SK-N-SH treated with all-trans-retinoic acid at 6 μM for 48 hours (cell line): ENCODE data around the gene TMEM214.

ENCODE experiments used
- ATAC-seq: fragments of 200-7000 bp; cut with Tn5 transposase; 3 replicates; pipeline ENCODE4 v1.9.1; 2020; ENCODE audit warnings: mild to moderate bottlenecking, moderate library complexity
- ARNTL ChIP-seq: fragments of 450-650 bp; formaldehyde crosslinking; IDR thresholded peaks from 2 replicates; pipeline ENCODE4 v1.5.0; 2020; ENCODE audit warnings: low read depth, mild to moderate bottlenecking, moderate library complexity, borderline replicate concordance
- BACH2 ChIP-seq: fragments of 250-450 bp; sonication (Bioruptor Pico); IDR thresholded peaks from 2 replicates; pipeline ENCODE4 v1.9.0; 2021; ENCODE audit warnings: mild to moderate bottlenecking, borderline replicate concordance
- CREB5 ChIP-seq: fragments of 250-450 bp; sonication (Bioruptor Pico); IDR thresholded peaks from 2 replicates; pipeline ENCODE4 v1.5.1; 2020; ENCODE audit warnings: low read depth, mild to moderate bottlenecking, moderate library complexity
- CSDC2 ChIP-seq: fragments of 250-450 bp; sonication (Bioruptor Pico); IDR thresholded peaks from 2 replicates; pipeline ENCODE4 v1.5.0; 2020; ENCODE audit warnings: mild to moderate bottlenecking, moderate library complexity
- CSRNP3 ChIP-seq: fragments of 250-450 bp; sonication (Bioruptor Pico); IDR thresholded peaks from 2 replicates; pipeline ENCODE4 v1.5.1; 2021; ENCODE audit warnings: mild to moderate bottlenecking, moderate library complexity
- ESRRG ChIP-seq: fragments of 250-450 bp; sonication (Bioruptor Pico); IDR thresholded peaks from 2 replicates; pipeline ENCODE4 v1.6.1; 2021; ENCODE audit warnings: mild to moderate bottlenecking
- GLIS3 ChIP-seq: fragments of 250-450 bp; sonication (Bioruptor Pico); IDR thresholded peaks from 2 replicates; pipeline ENCODE4 v1.5.0; 2020; ENCODE audit warnings: mild to moderate bottlenecking, moderate library complexity
- ISL1 ChIP-seq: fragments of 250-450 bp; sonication (Bioruptor Pico); IDR thresholded peaks from 2 replicates; pipeline ENCODE4 v2.1.2; 2022; ENCODE audit warnings: mild to moderate bottlenecking, moderate library complexity
- OSR1 ChIP-seq: fragments of 250-450 bp; sonication (Bioruptor Pico); IDR thresholded peaks from 2 replicates; pipeline ENCODE4 v1.8.0; 2022; ENCODE audit warnings: moderate library complexity, mild to moderate bottlenecking, inconsistent platforms
- PATZ1 ChIP-seq: fragments of 250-450 bp; sonication (Bioruptor Pico); IDR thresholded peaks from 2 replicates; pipeline ENCODE4 v1.8.0; 2020; ENCODE audit warnings: mild to moderate bottlenecking, moderate library complexity, borderline replicate concordance
- POU6F1 ChIP-seq: fragments of 250-450 bp; sonication (Bioruptor Pico); IDR thresholded peaks from 2 replicates; pipeline ENCODE4 v1.8.0; 2021; ENCODE audit warnings: low read depth, mild to moderate bottlenecking, moderate library complexity, borderline replicate concordance
- PPARA ChIP-seq: fragments of 250-450 bp; sonication (Bioruptor Pico); IDR thresholded peaks from 2 replicates; pipeline ENCODE4 v1.5.0; 2020; ENCODE audit warnings: mild to moderate bottlenecking, borderline replicate concordance
- RARB ChIP-seq: fragments of 250-450 bp; sonication (Bioruptor Pico); IDR thresholded peaks from 2 replicates; pipeline ENCODE4 v1.8.0; 2021; ENCODE audit warnings: mild to moderate bottlenecking, moderate library complexity
- SNAI2 ChIP-seq: fragments of 250-450 bp; sonication (Bioruptor Pico); IDR thresholded peaks from 2 replicates; pipeline ENCODE4 v1.5.0; 2020; ENCODE audit warnings: mild to moderate bottlenecking, moderate library complexity
- TCF4 ChIP-seq: fragments of 250-450 bp; sonication (Bioruptor Pico); IDR thresholded peaks from 2 replicates; pipeline ENCODE4 v1.8.0; 2021; ENCODE audit warnings: mild to moderate bottlenecking, moderate library complexity, borderline replicate concordance
- TOX ChIP-seq: fragments of 250-450 bp; sonication (Bioruptor Pico); IDR thresholded peaks from 2 replicates; pipeline ENCODE4 v1.8.0; 2021; ENCODE audit warnings: mild to moderate bottlenecking, moderate library complexity, borderline replicate concordance
- ZC3H10 ChIP-seq: fragments of 250-450 bp; sonication (Bioruptor Pico); IDR thresholded peaks from 2 replicates; pipeline ENCODE4 v1.5.1; 2021; ENCODE audit warnings: mild to moderate bottlenecking, moderate library complexity
- ZFP30 ChIP-seq: fragments of 450-650 bp; formaldehyde crosslinking; IDR thresholded peaks from 2 replicates; pipeline ENCODE4 v1.5.0; 2022; ENCODE audit warnings: mild to moderate bottlenecking, moderate library complexity
- ZNF565 ChIP-seq: fragments of 450-650 bp; formaldehyde crosslinking; conservative IDR thresholded peaks from 2 replicates; pipeline ENCODE4 v1.5.0; 2020; ENCODE audit warnings: low read depth, mild to moderate bottlenecking, moderate library complexity
- ZNF70 ChIP-seq: fragments of 450-650 bp; formaldehyde crosslinking; IDR thresholded peaks from 2 replicates; pipeline ENCODE4 v1.5.0; 2020; ENCODE audit warnings: mild to moderate bottlenecking, moderate library complexity
- ZNF8 ChIP-seq: fragments of 450-650 bp; formaldehyde crosslinking; IDR thresholded peaks from 2 replicates; pipeline ENCODE4 v1.5.0; 2020; ENCODE audit warnings: mild to moderate bottlenecking, moderate library complexity

TMEM214 gene

GRCh38 chr2:27039871-27040270 lies 7.1 kb downstream of the TMEM214 start (continued):
- TF ChIP-seq ZC3H10 (CRISPR knock-in tag): no peak

DNA sequence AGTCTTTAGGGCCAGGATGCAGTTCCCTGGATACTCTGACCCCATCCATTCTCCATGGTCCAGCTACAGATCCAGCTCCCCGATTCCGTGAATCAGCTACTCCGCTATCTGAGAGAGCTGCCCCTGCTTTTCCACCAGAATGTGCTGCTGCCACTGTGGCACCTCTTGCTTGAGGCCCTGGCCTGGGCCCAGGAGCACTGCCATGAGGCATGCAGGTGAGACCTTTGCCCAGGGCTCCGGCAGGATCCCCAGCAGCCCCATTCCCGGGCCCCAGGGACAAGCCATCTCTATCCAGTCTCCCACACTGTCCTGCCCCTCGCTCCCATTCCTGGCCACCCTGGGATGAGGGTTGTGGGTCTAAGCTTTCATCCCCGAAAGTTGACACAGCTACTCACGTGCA lies 7.5 kb downstream of the TMEM214 start:
- ATAC-seq: no peak

DNA sequence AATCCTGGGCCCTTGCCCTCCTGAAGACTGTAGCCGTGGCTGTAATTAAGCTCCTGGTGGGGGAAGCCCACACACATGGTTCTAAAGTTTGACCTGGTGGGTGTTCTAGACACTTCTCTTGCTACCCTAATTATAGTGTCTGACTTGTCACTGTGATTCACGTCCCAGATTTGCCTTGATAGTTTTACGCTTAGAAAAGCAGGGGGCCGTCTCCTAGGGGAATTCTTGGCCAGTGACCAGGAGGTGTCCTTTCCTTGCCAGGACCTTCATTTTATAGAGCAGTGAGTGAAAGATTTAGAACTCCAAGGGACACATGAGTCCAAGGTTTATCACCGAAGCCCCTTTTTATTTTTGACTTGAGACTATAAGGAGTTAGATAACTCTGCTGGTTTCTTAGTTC lies 9.0 kb downstream of the TMEM214 start:
- ATAC-seq: no peak
- TF ChIP-seq ESRRG (CRISPR knock-in tag): no peak
- TF ChIP-seq ZNF8 (CRISPR knock-in tag): no peak
- TF ChIP-seq PPARA (CRISPR knock-in tag): no peak
- TF ChIP-seq ISL1 (CRISPR knock-in tag): no peak
- no peak for TF ChIP-seq ARNTL (CRISPR knock-in tag)
- TF ChIP-seq TOX (CRISPR knock-in tag): no peak
- TF ChIP-seq PATZ1: no peak
- no peak for TF ChIP-seq ZNF70 (CRISPR knock-in tag)
- no peak for TF ChIP-seq SNAI2
- no peak for TF ChIP-seq BACH2 (CRISPR knock-in tag)
- no peak for TF ChIP-seq CSDC2 (CRISPR knock-in tag)
- no peak for TF ChIP-seq CSRNP3 (CRISPR knock-in tag)
- TF ChIP-seq OSR1 (CRISPR knock-in tag): no peak

More for the DNA sequence above, 7.5 kb downstream of the TMEM214 start:
- TF ChIP-seq RARB (CRISPR knock-in tag) (no peak), CSRNP3 (CRISPR knock-in tag) (no peak), ZNF8 (CRISPR knock-in tag) (no peak), POU6F1 (CRISPR knock-in tag) (no peak), BACH2 (CRISPR knock-in tag) (no peak), SNAI2 (no peak), ARNTL (CRISPR knock-in tag) (no peak), ZNF565 (no peak), ZFP30 (CRISPR knock-in tag) (no peak), ESRRG (CRISPR knock-in tag) (no peak), PPARA (CRISPR knock-in tag) (no peak), TCF4 (CRISPR knock-in tag) (no peak), GLIS3 (no peak), TOX (CRISPR knock-in tag) (no peak), CREB5 (CRISPR knock-in tag) (no peak), ZNF70 (CRISPR knock-in tag) (no peak), OSR1 (CRISPR knock-in tag) (no peak), ISL1 (CRISPR knock-in tag) (no peak)

DNA sequence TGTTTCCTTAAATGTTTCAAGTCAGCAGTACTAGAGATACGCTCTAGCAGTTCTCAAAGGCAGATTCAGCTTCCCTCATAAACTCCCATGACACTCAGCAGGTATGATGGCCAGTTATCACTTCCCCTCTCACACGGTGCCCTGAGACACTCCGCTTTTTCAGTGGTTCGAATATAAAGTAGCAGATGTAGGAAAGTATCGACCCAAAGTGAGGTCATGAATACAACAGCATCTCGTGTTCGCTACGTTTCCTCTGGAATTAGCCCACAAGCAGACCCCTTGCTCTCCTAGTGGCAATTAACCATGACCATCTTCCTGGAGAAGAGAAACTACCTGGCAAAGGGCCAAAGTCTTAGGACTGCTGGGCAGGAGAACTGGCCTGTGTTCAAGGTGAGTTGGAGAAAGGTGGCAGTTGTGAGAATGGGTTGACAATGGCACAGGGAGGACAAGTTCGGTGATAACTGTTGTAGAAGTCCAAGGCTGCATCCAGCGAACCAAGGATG lies 9.4 kb downstream of the TMEM214 start:
- no peak for ATAC-seq
- TF ChIP-seq ZNF8 (CRISPR knock-in tag) (no peak), GLIS3 (no peak), SNAI2 (no peak), CREB5 (CRISPR knock-in tag) (no peak), CSDC2 (CRISPR knock-in tag) (no peak), TCF4 (CRISPR knock-in tag) (no peak), OSR1 (CRISPR knock-in tag) (no peak), PATZ1 (no peak), CSRNP3 (CRISPR knock-in tag) (no peak), ISL1 (CRISPR knock-in tag) (no peak), ZC3H10 (CRISPR knock-in tag) (no peak)
